NCI-H69 (cell line): ENCODE measurements around the gene TMC3.
"Not testable (repeated sequence)": the region's sequence is repeated elsewhere in the genome, so short reads cannot be mapped to it uniquely, and the experiment has no call there.

Experiments used
- DNase-seq: peaks from one replicate; lab custom pipeline; 2025; lab: John Stamatoyannopoulos, UW

Gene TMC3

GRCh38 chr15:81384891-81385720 is 11.1 kb upstream of the TMC3 start:
- no peak for DNase-seq

- no peak for DNase-seq
Observed at GRCh38 chr15:81381720-81382119, 7.7 kb upstream of the TMC3 start.

- DNase-seq: no peak
Observed at GRCh38 chr15:81380668-81381067, 6.7 kb upstream of the TMC3 start.

- DNase-seq: no peak
Observed at GRCh38 chr15:81380203-81380602, 6.2 kb upstream of the TMC3 start.

- no peak for DNase-seq
Observed at GRCh38 chr15:81379269-81379668, 5.3 kb upstream of the TMC3 start.

GRCh38 chr15:81378443-81378842 is 4.4 kb upstream of the TMC3 start:
- no peak for DNase-seq

- no peak for DNase-seq
Observed at GRCh38 chr15:81377871-81378270, 3.9 kb upstream of the TMC3 start.

- DNase-seq: no peak
Observed at GRCh38 chr15:81376231-81376630, 2.2 kb upstream of the TMC3 start.

- no peak for DNase-seq
Observed at GRCh38 chr15:81375461-81375860, 1.4 kb upstream of the TMC3 start.

- no peak for DNase-seq
Observed at GRCh38 chr15:81373176-81373575, 837 bp downstream of the TMC3 start.

GRCh38 chr15:81372575-81372974 is 1.4 kb downstream of the TMC3 start:
- no peak for DNase-seq

- no peak for DNase-seq
Observed at GRCh38 chr15:81363718-81364500, 10.1 kb downstream of the TMC3 start.

- no peak for DNase-seq
Observed at GRCh38 chr15:81363276-81363675, 10.7 kb downstream of the TMC3 start.

- DNase-seq: no peak
Observed at GRCh38 chr15:81362790-81363189, 11.2 kb downstream of the TMC3 start.

- no peak for DNase-seq
Observed at GRCh38 chr15:81361891-81362290, 12.1 kb downstream of the TMC3 start.

- DNase-seq: no peak
Observed at GRCh38 chr15:81360491-81360890, 13.5 kb downstream of the TMC3 start.

- DNase-seq: no peak
Observed at GRCh38 chr15:81358248-81358647, 15.8 kb downstream of the TMC3 start.

- no peak for DNase-seq
Observed at GRCh38 chr15:81357180-81357686, 16.8 kb downstream of the TMC3 start.

- DNase-seq: no peak
Observed at GRCh38 chr15:81356252-81356651, 17.8 kb downstream of the TMC3 start.

GRCh38 chr15:81351651-81352050 is 22.4 kb downstream of the TMC3 start:
- DNase-seq: no peak

GRCh38 chr15:81349271-81349670 is 24.7 kb downstream of the TMC3 start:
- no peak for DNase-seq

- not testable (repeated sequence) for DNase-seq
Observed at GRCh38 chr15:81348691-81349090, 25.3 kb downstream of the TMC3 start.

GRCh38 chr15:81347910-81348309 is 26.1 kb downstream of the TMC3 start:
- DNase-seq: no peak
